Measurements from ENCODE around the gene ST7L.

The ST7L gene

DNA sequence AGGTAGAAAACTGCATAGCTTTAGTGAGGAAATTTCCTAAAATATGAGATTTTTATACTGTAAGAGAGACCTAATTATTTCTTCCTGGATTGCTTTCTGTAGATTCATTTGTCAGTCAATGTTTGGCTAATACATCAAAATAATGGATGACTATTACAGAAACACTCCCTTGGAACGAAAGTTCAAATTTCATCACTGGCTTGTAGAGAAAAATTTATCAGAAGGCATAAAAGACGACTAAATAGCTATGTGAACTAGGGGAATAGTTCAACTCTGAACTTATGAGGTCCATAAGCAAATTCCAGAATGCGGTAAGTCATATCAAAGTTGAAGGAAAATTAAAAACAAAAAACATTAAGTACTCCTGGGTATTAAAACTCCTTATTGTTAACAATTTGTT, 74.2 kb downstream of the ST7L start:
- no peak for DNase-seq

- no peak for DNase-seq
Measured at GRCh38 chr1:112544011-112544688, 74.8 kb downstream of the ST7L start.

DNA sequence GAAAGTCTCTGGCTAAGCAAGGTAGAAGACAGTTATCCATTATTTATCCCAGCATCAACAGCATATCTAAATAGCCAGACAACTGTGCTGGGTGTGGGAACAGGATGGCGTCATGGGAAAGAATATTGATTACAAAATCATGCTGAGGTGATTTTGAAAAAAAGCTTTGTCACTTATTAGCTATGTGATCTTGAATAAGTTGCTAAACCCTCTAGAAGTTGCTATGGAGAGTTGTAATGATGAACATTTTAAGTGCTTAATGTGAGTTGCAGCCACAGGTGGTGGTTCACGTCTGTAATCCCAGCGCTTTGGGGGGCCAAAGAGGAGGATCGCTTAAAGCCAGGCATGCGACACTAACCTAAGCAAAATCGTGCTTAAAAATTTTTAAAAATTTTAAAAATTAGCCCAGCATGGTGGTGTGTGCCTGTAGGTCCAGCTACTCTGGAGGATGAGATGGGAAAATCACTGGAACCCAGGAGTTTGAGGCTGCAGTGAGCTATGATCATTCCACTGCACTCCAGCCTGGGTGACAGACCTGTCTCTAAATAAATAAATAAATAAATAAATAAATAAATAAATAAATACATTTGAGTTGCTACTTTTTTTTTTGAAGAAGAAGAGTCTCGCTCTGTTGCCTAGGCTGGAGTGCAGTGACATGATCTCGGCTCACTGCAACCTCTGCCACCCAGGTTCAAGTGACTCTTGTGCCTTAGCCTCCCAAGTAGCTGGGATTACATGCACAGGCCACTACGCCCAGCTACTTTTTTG, 76.6 kb downstream of the ST7L start:
- DNase-seq, result no peak

GRCh38 chr1:112541299-112541698, 77.6 kb downstream of the ST7L start:
- no peak for DNase-seq

- no peak for DNase-seq
Measured at GRCh38 chr1:112540226-112540794, 78.6 kb downstream of the ST7L start.

DNA sequence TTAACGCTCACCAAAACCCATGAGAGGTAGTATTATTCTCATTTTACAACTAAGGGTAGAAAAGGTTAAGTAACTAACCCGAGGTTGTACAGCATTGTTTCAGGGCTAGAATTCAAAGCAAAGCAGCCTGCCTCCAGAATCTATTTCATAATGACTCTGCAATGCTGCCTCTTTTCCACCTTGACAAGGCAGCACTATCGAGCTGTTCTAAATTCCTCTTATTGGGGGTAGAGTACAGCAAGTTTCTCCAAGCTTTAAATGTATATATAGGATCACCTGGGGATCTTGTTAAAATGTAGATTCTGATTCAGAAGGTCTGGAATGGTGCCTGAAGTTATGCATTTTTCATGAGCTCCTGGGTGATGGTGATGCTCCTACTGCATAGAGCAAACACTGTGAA, 80.1 kb downstream of the ST7L start:
- DNase-seq, result no peak

DNA sequence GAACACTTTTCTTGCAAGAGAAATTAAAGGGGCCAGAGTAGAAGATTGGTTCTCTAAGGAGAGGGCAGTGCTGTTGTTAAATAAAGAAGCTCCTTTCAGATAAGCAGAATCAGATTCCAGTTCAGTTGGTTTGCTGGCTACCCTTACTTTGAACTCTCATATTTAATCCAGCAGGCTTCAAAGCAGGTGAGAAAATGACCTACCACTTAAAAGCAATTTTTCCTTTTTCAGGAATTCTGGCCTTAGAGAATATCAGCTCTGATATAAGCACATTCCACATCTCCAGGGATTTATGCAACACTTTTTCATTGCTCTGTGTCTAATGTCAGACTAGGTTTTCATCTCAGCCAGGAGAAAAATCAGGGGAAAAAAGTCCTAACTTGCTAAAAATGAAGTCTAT, 81.5 kb downstream of the ST7L start:
- no peak for DNase-seq

GRCh38 chr1:112536561-112536960, 82.4 kb downstream of the ST7L start:
- DNase-seq, result no peak

DNA sequence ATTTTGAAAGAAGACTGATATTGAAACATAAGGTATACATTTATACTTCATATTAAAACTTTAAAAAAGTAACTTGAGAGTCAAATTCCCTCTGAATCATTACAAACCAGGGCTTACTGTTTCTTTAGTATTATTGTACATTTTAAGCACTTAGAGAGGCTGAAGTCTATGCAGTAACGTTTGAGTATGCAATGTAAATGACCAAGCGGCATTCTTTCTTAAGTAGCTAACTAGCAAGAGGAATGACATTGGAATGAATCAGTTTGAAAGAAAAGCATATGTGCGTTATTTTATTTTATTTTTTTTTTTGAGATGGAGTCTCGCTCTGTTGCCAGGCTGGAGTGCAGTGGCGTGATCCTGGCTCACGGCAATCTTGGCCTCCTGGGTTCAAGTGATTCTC, 85.9 kb downstream of the ST7L start:
- DNase-seq, result no peak

DNA sequence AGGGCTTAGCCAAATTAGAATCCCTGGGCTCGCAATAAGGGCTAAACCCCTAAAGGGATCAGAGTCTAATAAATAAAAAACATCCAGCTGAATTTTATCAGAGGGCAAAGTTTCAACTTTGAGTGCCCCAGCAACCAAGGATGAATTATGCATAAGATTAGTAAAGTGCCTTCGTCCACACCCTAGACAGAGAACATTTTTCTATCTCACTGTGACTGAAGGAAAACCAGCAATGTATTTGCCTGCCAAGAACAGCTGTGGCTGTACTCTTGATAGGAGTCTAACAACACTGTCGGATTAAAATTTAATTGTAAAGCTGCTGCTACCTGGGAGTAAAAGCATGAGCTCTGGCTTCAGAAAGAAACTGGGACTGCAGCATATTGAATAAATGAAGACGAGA, 86.9 kb downstream of the ST7L start:
- no peak for DNase-seq

- no peak for DNase-seq
Measured at GRCh38 chr1:112530832-112531231, 88.1 kb downstream of the ST7L start.

- no peak for DNase-seq
Measured at GRCh38 chr1:112529301-112529700, 89.6 kb downstream of the ST7L start.

DNA sequence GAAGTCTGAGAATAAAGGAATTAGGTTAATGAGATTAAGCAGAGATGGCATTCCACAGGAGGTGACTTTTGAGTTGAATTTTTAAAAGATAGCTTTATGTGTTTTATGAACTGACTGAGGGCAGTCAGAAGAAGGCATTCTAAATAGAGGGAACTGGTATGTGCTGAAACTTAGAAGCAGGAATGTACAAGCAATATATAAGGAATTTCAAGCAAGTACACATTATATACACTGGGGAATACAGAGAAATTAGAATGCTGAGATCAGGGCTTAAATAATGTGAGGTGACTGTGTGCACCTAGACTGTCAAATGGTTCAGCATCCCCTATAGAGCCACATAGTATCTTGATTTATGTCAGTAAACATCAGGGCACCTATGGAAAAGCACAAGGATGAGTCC, 90.9 kb downstream of the ST7L start:
- no peak for DNase-seq

- DNase-seq, result no peak
Measured at GRCh38 chr1:112527266-112528010, 91.5 kb downstream of the ST7L start.

DNA sequence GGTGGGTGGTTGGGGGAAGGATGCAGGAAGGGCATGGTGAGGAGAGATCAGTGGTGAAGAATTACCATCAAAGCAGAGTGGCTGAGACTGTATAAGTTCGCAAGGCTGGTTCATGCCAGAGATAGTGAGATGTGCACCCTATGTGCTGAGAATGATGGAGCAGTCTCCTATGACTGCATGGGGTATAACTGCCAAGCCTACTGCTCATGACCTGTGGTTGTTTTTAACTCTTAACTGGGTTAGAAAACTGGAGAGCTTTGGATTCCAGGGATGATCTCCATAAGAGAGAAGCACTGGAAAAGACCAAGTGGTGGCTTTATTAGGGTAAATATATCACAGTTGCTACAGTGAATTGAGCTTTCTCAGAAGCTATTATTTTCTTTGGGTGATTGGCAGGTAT, 94.0 kb downstream of the ST7L start:
- DNase-seq, result no peak

DNA sequence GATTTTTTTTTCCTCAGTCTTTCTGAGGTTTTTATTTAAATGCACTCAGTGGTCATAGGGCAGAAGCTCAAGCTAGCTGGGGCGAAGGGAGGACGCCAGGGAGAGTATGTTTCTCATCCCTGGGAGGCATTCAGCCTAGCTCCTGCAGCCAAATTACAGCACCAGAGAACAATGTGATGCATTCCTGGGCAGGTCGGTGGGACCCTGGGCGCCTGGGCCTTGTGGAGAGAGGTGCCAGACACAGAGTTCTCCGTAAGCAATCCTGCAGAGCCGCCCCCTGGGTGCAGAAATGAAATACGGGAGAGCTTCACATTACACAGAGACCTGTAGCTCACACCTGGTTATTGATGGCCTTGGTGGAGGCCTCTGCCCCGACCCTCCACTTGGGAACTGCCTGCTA, 94.7 kb downstream of the ST7L start:
- no peak for DNase-seq

GRCh38 chr1:112522621-112523020, 96.3 kb downstream of the ST7L start:
- no peak for DNase-seq

GRCh38 chr1:112520166-112520565, 98.8 kb downstream of the ST7L start:
- no peak for DNase-seq

DNA sequence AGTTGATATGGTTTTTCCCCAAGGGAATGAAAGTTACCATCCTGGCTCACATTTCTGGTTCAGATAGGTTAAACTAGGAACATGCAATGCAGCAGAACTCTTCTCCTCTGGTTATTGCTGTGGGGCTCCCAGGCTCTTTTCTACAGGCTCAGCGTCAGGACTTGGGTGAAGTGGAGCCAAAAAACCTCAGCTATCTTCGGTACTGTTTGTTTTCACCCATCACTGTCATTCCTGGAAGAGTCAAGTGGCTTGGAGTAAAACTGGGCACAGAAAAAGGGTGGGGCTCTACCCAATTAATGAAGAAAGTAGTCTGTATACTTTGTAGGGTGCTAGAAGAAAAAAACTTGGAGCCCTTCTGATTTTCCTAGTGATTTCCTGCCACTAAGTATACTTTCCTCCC, 100.8 kb downstream of the ST7L start:
- no peak for DNase-seq

DNA sequence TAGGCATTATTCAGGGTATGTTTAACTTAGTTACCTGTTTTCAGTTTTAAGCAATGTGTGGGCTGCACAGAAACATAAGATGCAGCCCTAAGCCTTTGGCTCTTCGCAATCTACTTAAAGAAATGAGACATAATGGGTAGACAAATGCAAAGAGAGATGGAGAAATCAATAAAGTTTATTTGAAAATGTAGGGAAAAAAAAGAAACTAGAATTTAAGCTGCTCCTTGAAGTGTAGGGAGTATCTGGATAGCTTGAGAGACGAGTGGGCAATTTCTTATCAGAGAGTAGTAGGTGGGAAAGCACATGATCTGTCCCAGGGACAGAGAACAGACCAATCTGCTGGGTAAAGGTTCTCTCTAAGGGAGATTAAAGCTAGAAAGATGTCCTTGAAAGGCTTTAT, 101.3 kb downstream of the ST7L start:
- no peak for DNase-seq

DNA sequence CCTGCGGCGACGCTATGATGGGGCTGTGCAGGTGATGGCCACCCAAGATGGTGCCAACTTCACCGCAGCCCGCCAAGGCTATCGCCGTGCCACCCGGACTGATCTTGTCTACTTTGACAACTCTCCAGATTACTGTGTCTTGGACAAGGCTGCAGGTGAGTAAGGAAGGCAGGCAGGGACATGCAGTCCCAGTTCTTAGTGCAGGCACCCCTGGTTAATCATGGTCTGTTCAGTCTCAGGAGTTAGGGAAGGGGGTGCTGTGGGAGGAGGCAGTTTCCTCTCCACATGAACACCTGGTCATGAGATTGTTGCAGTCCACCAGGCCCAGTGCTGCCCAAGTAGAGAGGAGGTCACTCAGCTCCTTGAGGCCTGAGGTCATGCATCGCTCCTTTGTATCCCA, 101.7 kb downstream of the ST7L start:
- DNase-seq, result no peak

GRCh38 chr1:112516141-112516540, 102.8 kb downstream of the ST7L start:
- DNase-seq, result no peak

DNA sequence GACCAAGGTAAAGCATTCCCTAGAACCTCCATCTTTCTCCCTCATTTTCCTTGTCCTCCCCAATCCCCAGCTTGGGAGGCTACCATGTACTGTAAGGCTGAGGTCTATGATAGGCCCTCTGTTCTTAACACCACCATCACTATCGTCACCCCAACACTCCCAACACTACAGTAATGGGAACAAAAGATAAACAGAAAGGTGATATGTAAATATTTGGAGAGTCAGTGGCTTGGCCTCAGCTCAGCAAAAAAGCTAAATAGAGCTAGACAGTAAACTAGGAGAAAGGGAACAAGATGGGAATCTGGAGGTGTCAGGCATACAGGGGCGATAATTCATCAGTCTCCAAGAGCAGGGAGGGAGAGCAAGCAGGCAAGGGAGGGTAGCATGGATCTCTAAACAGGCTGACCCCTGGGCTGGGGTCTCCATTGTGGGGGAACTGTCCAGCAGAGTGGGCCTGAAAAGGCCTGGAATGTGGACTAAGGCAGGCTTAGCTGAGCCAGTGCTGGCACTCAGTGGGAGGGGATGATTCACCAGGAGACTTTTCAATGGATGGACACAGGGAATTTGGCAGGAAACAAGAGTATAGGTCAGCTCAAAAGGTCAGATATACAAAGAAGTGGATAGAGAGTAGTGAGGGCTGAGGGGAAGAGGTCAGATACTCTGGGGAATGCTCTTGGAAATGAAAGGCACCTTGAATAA, 103.5 kb downstream of the ST7L start:
- no peak for DNase-seq

Data from CD4-positive, alpha-beta T cell treated with Interleukin-4 for 4 hours (primary cell).